ENCODE results near the gene LCN6. TPM values are rescaled to one million over a fixed set of nuclear protein-coding genes. Genes with fewer than 3 reads are reported as not detected.

The LCN6 gene
- total and polyA plus RNA-seq, 2 of the 13 experiments (the other 11 are each of a cell fraction or from before 2014, with no cell fraction given), result not detected

- Histone ChIP-seq H3K27ac (ENCODE audit: extremely low read length, insufficient read depth, low read length) (no peak overlapping the region), H3K9ac (ENCODE audit: insufficient read depth, low read depth, low read length) (0 out of 2 replicates have a peak overlapping the region, but pooled peaks have one; percentile 3), H3K4me1 (ENCODE audit: insufficient read depth, low read length) (peaks cover 86% of the 10 kb centered on the region), H3K9me3 (ENCODE audit: low read length) (no peaks in the 10 kb centered on the region), H3K79me2 (ENCODE audit: insufficient read depth, low read length) (no peaks in the 10 kb centered on the region), H3K36me3 (replicated peaks in 1 of 2; ENCODE audit: control insufficient read depth in 1 of 2, insufficient read depth in 2 of 2, low read length in 2 of 2) (no peaks in the 10 kb centered on the region), H3K27me3 (ENCODE audit: control insufficient read depth in 1 of 2, insufficient read depth in 2 of 2, low read length in 2 of 2) (peaks cover 13 to 37% of the 10 kb centered on the region in 2 experiments; a peak in 4 of 5 replicates), H3K4me3 (replicated peaks in 1 of 3; ENCODE audit: insufficient read depth in 1 of 3, low read depth in 2 of 3, low read length in 3 of 3) (peak overlapping the region in 1 of 3 experiments; percentile 41; a peak in 1 of 6 replicates), H2AFZ (ENCODE audit: low read length) (no peak overlapping the region), H3K4me2 (ENCODE audit: low read depth, low read length) (peak overlapping the region; percentile 36; the same call in 1 of the 2 replicates), H4K20me1 (ENCODE audit: insufficient read depth, low read length) (no peaks in the 10 kb centered on the region)
- in situ Hi-C loops (cut with HindIII; ENCODE audit: extremely low pct_ligation_motif_present, low pct_unique_long_range_greater_than_20kb) (no loop called here), intact Hi-C loops (cut with micrococcal nuclease; ENCODE audit: unreplicated experiment) (no loop called here)
- ATAC-seq (no peak), FAIRE-seq (no peak), DNase-seq (ENCODE audit: low spot score) (no peak)
- CTCF ChIA-PET (ENCODE audit: low intra/inter-chr PET ratio, low total read pairs), result no interaction called here
- WGBS (ENCODE audit: low lambda C conversion rate), result 55% methylated on average over 8 of the region's 23 CpGs
- BruUV-seq (replicated peaks), result no TSS peak
- POLR2A ChIA-PET, result no interaction called here
- no peak for TF ChIP-seq ZNF564 (CRISPR knock-in tag; IDR thresholded peaks at IDR 0.05)
- TF ChIP-seq SSRP1 (CRISPR knock-in tag; IDR thresholded peaks at IDR 0.05), result no peak
- no peak for TF ChIP-seq RFX5 (IDR thresholded peaks at IDR 0.05; ENCODE audit: low read depth, low read length)
- no peak for TF ChIP-seq FUBP1 (CRISPR knock-in tag; IDR thresholded peaks at IDR 0.05; ENCODE audit: borderline replicate concordance)
- TF ChIP-seq ZNF747 (CRISPR knock-in tag; IDR thresholded peaks at IDR 0.05; ENCODE audit: borderline replicate concordance), result 0 out of 2 replicates have a peak, but pooled peaks have one; percentile 36
- TF ChIP-seq, protein P1, sequence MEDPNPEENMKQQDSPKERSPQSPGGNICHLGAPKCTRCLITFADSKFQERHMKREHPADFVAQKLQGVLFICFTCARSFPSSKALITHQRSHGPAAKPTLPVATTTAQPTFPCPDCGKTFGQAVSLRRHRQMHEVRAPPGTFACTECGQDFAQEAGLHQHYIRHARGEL (CRISPR knock-in tag; IDR thresholded peaks at IDR 0.05), result no peak
- TF ChIP-seq MTA1 (CRISPR knock-in tag; IDR thresholded peaks at IDR 0.05; ENCODE audit: borderline replicate concordance), result peak; percentile 59; the same call in 1 of the 2 replicates
- TF ChIP-seq HNRNPL (IDR thresholded peaks at IDR 0.05; ENCODE audit: low read depth, low read length), result 0 out of 2 replicates have a peak, but pooled peaks have one; percentile 30
- no peak for TF ChIP-seq ZNF605 (CRISPR knock-in tag; IDR thresholded peaks at IDR 0.05)
- no peak for TF ChIP-seq SIN3B (IDR thresholded peaks at IDR 0.05; ENCODE audit: low read length)
- no peak for TF ChIP-seq RXRB (CRISPR knock-in tag; IDR thresholded peaks at IDR 0.05; ENCODE audit: borderline replicate concordance)
- TF ChIP-seq, protein P2, sequence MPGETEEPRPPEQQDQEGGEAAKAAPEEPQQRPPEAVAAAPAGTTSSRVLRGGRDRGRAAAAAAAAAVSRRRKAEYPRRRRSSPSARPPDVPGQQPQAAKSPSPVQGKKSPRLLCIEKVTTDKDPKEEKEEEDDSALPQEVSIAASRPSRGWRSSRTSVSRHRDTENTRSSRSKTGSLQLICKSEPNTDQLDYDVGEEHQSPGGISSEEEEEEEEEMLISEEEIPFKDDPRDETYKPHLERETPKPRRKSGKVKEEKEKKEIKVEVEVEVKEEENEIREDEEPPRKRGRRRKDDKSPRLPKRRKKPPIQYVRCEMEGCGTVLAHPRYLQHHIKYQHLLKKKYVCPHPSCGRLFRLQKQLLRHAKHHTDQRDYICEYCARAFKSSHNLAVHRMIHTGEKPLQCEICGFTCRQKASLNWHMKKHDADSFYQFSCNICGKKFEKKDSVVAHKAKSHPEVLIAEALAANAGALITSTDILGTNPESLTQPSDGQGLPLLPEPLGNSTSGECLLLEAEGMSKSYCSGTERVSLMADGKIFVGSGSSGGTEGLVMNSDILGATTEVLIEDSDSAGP (CRISPR knock-in tag; IDR thresholded peaks at IDR 0.05; ENCODE audit: borderline replicate concordance), result 0 out of 2 replicates have a peak, but pooled peaks have one; percentile 4
- no peak for TF ChIP-seq MLLT10 (CRISPR knock-in tag; IDR thresholded peaks at IDR 0.05)
- no peak for TF ChIP-seq ATAD3A (CRISPR knock-in tag; IDR thresholded peaks at IDR 0.05)
- TF ChIP-seq ZNF607 (CRISPR knock-in tag; IDR thresholded peaks at IDR 0.05; ENCODE audit: borderline replicate concordance), result 0 out of 2 replicates have a peak, but pooled peaks have one; percentile 35
- no peak for TF ChIP-seq CENPBD1 (CRISPR knock-in tag; IDR thresholded peaks at IDR 0.05; ENCODE audit: borderline replicate concordance, low read depth)
- TF ChIP-seq, protein P3, sequence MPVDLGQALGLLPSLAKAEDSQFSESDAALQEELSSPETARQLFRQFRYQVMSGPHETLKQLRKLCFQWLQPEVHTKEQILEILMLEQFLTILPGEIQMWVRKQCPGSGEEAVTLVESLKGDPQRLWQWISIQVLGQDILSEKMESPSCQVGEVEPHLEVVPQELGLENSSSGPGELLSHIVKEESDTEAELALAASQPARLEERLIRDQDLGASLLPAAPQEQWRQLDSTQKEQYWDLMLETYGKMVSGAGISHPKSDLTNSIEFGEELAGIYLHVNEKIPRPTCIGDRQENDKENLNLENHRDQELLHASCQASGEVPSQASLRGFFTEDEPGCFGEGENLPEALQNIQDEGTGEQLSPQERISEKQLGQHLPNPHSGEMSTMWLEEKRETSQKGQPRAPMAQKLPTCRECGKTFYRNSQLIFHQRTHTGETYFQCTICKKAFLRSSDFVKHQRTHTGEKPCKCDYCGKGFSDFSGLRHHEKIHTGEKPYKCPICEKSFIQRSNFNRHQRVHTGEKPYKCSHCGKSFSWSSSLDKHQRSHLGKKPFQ (CRISPR knock-in tag; IDR thresholded peaks at IDR 0.05; ENCODE audit: insufficient replicate concordance), result no peak
Observed at GRCh38 chr9:136695955-136696354, 52.4 kb downstream of the LCN6 start.
